ENCODE results near the gene RAD54L.

DNA sequence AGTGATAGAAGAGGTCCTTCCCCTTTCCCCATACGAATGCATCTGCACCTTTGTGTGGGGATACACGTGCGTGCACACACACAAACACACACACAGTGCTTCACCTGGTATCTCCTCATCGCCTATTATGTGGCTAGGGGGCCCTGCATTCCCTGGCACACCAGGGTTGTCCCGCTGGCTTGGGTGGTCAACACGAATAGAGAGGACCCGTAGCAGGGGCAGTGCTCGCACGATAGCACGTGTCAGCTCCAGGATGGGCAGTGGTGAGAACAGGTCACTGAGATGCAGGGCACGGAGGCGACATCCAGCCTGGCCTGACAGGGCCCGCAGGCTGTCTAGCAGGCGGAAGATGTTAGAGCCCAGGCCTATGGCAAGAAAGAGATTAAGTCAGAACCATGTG is 33.5 kb downstream of the RAD54L start:
- TF ChIP-seq, protein P1, sequence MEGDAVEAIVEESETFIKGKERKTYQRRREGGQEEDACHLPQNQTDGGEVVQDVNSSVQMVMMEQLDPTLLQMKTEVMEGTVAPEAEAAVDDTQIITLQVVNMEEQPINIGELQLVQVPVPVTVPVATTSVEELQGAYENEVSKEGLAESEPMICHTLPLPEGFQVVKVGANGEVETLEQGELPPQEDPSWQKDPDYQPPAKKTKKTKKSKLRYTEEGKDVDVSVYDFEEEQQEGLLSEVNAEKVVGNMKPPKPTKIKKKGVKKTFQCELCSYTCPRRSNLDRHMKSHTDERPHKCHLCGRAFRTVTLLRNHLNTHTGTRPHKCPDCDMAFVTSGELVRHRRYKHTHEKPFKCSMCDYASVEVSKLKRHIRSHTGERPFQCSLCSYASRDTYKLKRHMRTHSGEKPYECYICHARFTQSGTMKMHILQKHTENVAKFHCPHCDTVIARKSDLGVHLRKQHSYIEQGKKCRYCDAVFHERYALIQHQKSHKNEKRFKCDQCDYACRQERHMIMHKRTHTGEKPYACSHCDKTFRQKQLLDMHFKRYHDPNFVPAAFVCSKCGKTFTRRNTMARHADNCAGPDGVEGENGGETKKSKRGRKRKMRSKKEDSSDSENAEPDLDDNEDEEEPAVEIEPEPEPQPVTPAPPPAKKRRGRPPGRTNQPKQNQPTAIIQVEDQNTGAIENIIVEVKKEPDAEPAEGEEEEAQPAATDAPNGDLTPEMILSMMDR (conservative IDR thresholded peaks at IDR 0.05 in 1 of 2, IDR thresholded peaks at IDR 0.05 in 1 of 2; ENCODE audit: low read depth in 1 of 2, low read length in 2 of 2) = no peak
- no peak for TF ChIP-seq EZH2 (IDR thresholded peaks at IDR 0.05; ENCODE audit: low read length, missing control alignments)

Measured in fibroblast of lung (primary cell).